HG03520 (cell line): ENCODE measurements around the gene PITHD1.
"Not testable (repeated sequence)": the region's sequence is repeated elsewhere in the genome, so short reads cannot be mapped to it uniquely, and the experiment has no call there.

Experiments used
- ATAC-seq: cut with Tn5 transposase; IDR thresholded peaks from one replicate; pipeline ENCODE4 v1.9.1; 2021; ENCODE audit warnings: mild to moderate bottlenecking, moderate library complexity; ENCODE audit not compliant: unreplicated experiment

The PITHD1 gene

GRCh38 chr1:23823767-23824166 lies 45.5 kb downstream of the PITHD1 start:
- no peak for ATAC-seq

- no peak for ATAC-seq
Observed at GRCh38 chr1:23824711-23825075, 46.5 kb downstream of the PITHD1 start.

GRCh38 chr1:23825076-23825761 lies 47.0 kb downstream of the PITHD1 start, which contains the start of gene HMGCL:
Gene HMGCL (minus strand): TSS chr1:23825429. CDS start chr1:23825415, 14 bp downstream.
- ATAC-seq = peak; percentile 76

GRCh38 chr1:23825762-23826522 lies 47.7 kb downstream of the PITHD1 start:
- no peak for ATAC-seq

- ATAC-seq = not testable (repeated sequence)
Observed at GRCh38 chr1:23826590-23826989, 48.4 kb downstream of the PITHD1 start.

- no peak for ATAC-seq
Observed at GRCh38 chr1:23827717-23828116, 49.5 kb downstream of the PITHD1 start.

GRCh38 chr1:23834156-23834555 lies 55.9 kb downstream of the PITHD1 start:
- not testable (repeated sequence) for ATAC-seq

GRCh38 chr1:23836037-23836436 lies 57.8 kb downstream of the PITHD1 start:
- ATAC-seq = no peak
